ENCODE measurements around the gene TBC1D10B. TPM values are rescaled to one million over a fixed set of nuclear protein-coding genes. Genes with fewer than 3 reads are reported as not detected.
A peak's percentile ranks its signal among the peaks of the same experiment; 100 is the strongest.

TBC1D10B gene
- total RNA-seq, 1 experiment from 2014 or later: 49.2 TPM

DNA sequence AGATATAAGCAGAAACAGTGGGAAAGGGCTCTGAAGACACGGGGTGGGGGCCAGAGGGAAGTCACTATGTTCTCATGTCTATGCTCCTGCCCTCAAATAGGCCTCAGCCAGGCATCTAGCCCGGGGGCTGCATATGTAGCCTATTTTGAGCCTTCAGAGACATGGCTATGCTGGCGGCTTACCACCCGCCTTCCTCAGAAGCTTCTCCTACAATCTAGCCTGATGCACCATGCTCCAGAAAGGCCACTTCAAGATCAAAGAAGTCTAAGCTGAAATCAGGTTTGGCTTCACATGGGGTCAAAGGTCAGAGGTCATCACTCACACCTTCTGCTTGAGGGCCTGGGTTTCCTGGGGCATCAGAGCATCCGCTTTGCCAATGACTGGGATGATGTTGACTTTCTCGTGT is 10.5 kb upstream of the TBC1D10B start (continued):
- TF ChIP-seq YY1 (IDR thresholded peaks at IDR 0.05; ENCODE audit: extremely low read depth, insufficient replicate concordance, low read depth, low read length) (no peak), JUND (IDR thresholded peaks at IDR 0.05) (no peak), ATF3 (IDR thresholded peaks at IDR 0.05) (no peak), EZH2phosphoT487 (IDR thresholded peaks at IDR 0.05; ENCODE audit: borderline replicate concordance) (no peak), SIN3A (IDR thresholded peaks at IDR 0.05; ENCODE audit: low read depth) (no peak)

DNA sequence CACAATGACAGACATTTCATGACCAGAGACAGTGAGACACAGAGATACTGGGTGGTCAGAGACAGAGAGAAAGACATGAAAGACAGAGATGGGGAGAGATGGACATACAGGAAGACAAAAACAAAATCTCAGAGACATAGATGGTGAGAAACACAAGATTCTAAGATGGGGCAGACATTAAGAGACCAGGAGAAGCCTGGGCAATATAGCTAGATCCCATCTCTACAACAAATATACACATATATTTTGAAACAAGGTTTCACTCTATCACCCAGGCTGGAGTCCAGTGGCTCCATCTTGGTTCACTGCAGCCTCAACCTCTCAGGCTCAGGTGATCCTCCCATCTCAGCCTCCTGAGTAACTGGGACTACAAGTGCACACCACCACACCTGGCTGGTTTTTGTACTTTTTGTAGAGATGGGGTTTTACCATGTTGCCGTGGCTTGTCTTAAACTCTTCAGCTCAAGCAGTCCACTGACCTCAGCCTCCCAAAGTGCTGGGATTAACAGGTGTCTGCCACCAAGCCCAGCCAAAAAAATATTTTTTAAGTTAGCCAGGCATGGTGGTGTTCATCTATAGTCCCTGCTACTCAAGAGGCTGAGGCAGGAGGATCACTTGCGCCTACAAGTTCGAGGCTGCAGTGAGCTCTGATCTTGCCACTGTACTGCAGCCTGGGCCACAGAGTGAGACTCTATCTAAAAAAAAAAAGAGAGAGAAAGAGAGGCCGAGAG is 9.9 kb upstream of the TBC1D10B start:
- no peak overlapping the region for H3K27ac ChIP-seq (ENCODE audit: low read depth, low read length)
- BruUV-seq (replicated peaks): TSS peak; percentile 47
- ChIA-PET CTCF (interaction anchor here (1.5 kb wide), 1 partner anchor 29 kb away, joined by 3 read pairs; no protein-coding TSS in a partner anchor), POLR2A (no interaction called here), RAD21 (ENCODE audit: low non-redundant PET in 1 of 2, low total read pairs in 2 of 2, uncharacterized antibody in 2 of 2, unreplicated experiment in 2 of 2) (no interaction called here)
- H3K4me3 ChIP-seq (replicated peaks in 1 of 2; ENCODE audit: low read depth in 1 of 2, low read length in 2 of 2): no peak overlapping the region
- no peaks in the 10 kb centered on the region for H3K9me3 ChIP-seq (ENCODE audit: control insufficient read depth in 1 of 2, insufficient read depth in 1 of 2, low read depth in 1 of 2, low read length in 2 of 2)
- H3K9ac ChIP-seq (ENCODE audit: low read length): no peak overlapping the region
- ATAC-seq: no peak
- H2AFZ ChIP-seq (ENCODE audit: low read depth, low read length, poor library complexity, severe bottlenecking): no peak overlapping the region
- no peaks in the 10 kb centered on the region for H4K20me1 ChIP-seq (ENCODE audit: insufficient read depth)
- intact Hi-C loops (cut with micrococcal nuclease): no loop called here
- no peaks in the 10 kb centered on the region for H3K79me2 ChIP-seq (ENCODE audit: insufficient read depth, low read length)
- no peaks in the 10 kb centered on the region for H3K36me3 ChIP-seq (ENCODE audit: control insufficient read depth in 1 of 2, insufficient read depth in 2 of 2, low read length in 2 of 2)
- H3K9me2 ChIP-seq (ENCODE audit: insufficient read depth): no peaks in the 10 kb centered on the region
- H3K27me3 ChIP-seq (ENCODE audit: insufficient read depth, low read length): no peaks in the 10 kb centered on the region
- TF ChIP-seq SIN3A (IDR thresholded peaks at IDR 0.05; ENCODE audit: low read depth) (no peak), EZH2phosphoT487 (IDR thresholded peaks at IDR 0.05; ENCODE audit: borderline replicate concordance) (no peak), SP1 (IDR thresholded peaks at IDR 0.05; ENCODE audit: low read depth) (no peak), POLR2AphosphoS5 (IDR thresholded peaks at IDR 0.05; ENCODE audit: low read depth, low read length) (no peak), ELF1 (IDR thresholded peaks at IDR 0.05; ENCODE audit: borderline replicate concordance, low read depth) (no peak), EGR1 (IDR thresholded peaks at IDR 0.05; ENCODE audit: low read depth) (no peak), CEBPB (IDR thresholded peaks at IDR 0.05; ENCODE audit: low read depth) (no peak), ZNF274 (IDR thresholded peaks at IDR 0.05; ENCODE audit: low read depth, low read length) (no peak), SRF (IDR thresholded peaks at IDR 0.05; ENCODE audit: low read depth) (no peak)
- no peak overlapping the region for H3K4me2 ChIP-seq (ENCODE audit: low read length)
- peaks cover 14 to 33% of the 10 kb centered on the region in 2 experiments for H3K4me1 ChIP-seq (ENCODE audit: control insufficient read depth in 1 of 2, insufficient read depth in 2 of 2, low read length in 2 of 2)
- no peak for DNase-seq (ENCODE audit: low read depth, low spot score)
